Measurements from ENCODE around the gene MEX3A. TPM values are rescaled to one million over a fixed set of nuclear protein-coding genes. Genes with fewer than 3 reads are reported as not detected.

The MEX3A gene
- total RNA-seq, 3 donors from 2014 or later, result 0.32 to 2.5 (median 0.66) TPM

DNA sequence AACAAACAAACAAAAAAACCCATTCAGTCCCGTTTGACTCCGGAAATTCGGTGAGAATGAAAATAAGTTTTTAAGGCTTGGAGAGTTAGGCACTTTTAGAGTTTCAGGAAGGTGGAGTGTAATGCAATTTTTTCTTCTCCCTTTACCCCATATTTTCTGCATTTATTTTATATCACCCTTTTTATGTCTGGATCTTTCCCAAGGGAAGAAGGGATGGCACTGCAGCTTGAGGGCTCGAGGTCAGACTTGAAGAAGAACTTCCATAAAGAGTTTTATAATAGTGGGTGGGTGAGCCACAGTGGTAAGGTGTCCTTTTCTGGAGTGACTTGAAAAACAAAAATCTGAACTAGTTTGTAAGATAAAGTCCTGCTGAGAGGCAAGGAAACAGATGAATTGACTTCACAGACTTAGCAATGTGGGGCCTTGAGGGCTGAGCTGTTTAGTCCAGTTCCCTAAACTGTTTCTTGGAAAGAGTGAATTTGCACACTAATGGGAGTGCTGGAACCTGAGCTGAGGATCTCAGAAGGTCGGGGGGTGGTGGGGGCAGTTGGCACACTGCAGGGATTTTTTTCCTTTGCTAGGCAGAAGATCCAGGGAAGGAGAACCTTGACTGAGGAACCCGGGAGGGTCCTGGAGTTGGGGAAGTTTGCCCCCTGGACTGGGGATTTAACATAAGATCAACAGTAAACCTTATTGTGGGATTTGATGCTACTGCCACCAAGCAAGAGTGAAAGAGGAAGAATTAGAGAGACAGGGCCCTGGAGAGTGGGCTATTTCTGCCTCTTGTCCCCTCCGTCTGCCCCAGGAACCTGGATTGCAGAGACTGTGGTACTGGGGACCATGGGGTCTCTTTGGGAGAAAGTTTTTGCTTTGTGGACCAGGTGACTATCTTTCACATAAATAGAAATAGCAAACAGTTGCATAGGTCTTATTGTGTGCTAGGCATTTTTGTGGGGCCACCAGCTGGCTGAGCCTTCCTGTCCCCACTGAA lies 1.8 kb upstream of the MEX3A start:
- Histone ChIP-seq H3K4me1 (ENCODE audit: low read depth) (peaks cover 2% of the 10 kb centered on the region), H3K4me3 (no peak overlapping the region), H3K36me3 (ENCODE audit: low read depth) (no peaks in the 10 kb centered on the region), H3K9me3 (no peaks in the 10 kb centered on the region)
- ATAC-seq, result no peak
- TF ChIP-seq CTCF (IDR thresholded peaks at IDR 0.05), result no peak
- no peak for DNase-seq
- intact Hi-C loops (cut with DNase I, micrococcal nuclease), result no loop called here

DNA sequence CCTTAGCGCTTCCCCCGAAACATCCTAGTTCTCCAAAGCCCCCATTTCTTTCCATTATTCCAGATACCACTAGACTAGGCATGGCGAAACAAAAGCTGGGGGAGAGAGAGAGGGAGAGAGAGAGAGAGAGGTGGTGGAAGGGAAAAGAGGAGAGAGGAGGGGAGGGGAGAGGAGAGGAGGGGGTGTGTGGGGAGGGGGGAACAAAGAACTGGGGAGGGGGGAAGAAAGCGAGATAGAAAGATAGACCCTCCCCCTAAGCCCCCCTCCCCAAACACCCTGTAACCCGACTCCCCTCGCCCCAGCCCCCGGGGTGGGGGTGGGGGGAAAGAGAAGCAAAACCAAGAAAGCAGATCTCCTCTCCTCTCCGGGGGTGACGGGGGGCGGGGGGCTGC lies 352 bp downstream of the MEX3A start:
- intact Hi-C loops (cut with DNase I, micrococcal nuclease), result no loop called here

GRCh38 chr1:156081180-156081916 lies 917 bp downstream of the MEX3A start:
- no peak for DNase-seq
- H3K36me3 ChIP-seq (ENCODE audit: low read depth), result no peaks in the 10 kb centered on the region
- no peak overlapping the region for H3K4me3 ChIP-seq
- no peak for ATAC-seq
- H3K9me3 ChIP-seq, result no peaks in the 10 kb centered on the region
- peaks cover 2% of the 10 kb centered on the region for H3K4me1 ChIP-seq (ENCODE audit: low read depth)
- intact Hi-C loops (cut with DNase I, micrococcal nuclease), result no loop called here
- TF ChIP-seq CTCF (IDR thresholded peaks at IDR 0.05), result no peak

More for the DNA sequence above, 352 bp downstream of the MEX3A start:
- no peaks in the 10 kb centered on the region for H3K9me3 ChIP-seq
- TF ChIP-seq CTCF (IDR thresholded peaks at IDR 0.05), result no peak
- DNase-seq, result no peak
- H3K4me3 ChIP-seq, result no peak overlapping the region
- ATAC-seq, result no peak
- H3K36me3 ChIP-seq (ENCODE audit: low read depth), result no peaks in the 10 kb centered on the region
- H3K4me1 ChIP-seq (ENCODE audit: low read depth), result peaks cover 2% of the 10 kb centered on the region

DNA sequence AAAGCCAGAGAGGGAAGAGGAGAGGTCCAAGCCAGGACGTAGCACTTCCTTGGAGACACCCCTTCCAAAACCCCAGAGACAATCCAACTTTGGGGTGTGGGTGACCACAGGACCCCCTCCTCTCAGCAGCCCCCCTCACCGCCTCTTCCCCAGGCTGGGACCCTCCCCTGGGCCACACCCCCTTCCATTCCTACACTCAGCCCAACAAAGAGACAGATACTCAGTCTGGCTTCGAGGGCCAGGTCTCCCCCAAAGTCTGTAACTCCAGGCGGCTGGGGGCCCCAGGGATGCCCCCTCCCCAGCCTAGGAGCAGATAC lies 1.4 kb downstream of the MEX3A start:
- TF ChIP-seq CTCF (IDR thresholded peaks at IDR 0.05), result no peak
- intact Hi-C loops (cut with DNase I, micrococcal nuclease), result no loop called here
- no peaks in the 10 kb centered on the region for H3K9me3 ChIP-seq
- DNase-seq, result no peak
- peaks cover 2% of the 10 kb centered on the region for H3K4me1 ChIP-seq (ENCODE audit: low read depth)
- no peaks in the 10 kb centered on the region for H3K36me3 ChIP-seq (ENCODE audit: low read depth)
- H3K4me3 ChIP-seq, result no peak overlapping the region
- ATAC-seq, result no peak

- Histone ChIP-seq H3K36me3 (ENCODE audit: low read depth) (no peaks in the 10 kb centered on the region), H3K4me1 (ENCODE audit: low read depth) (peaks cover 2% of the 10 kb centered on the region), H3K4me3 (no peak overlapping the region), H3K9me3 (no peaks in the 10 kb centered on the region)
- no peak for TF ChIP-seq CTCF (IDR thresholded peaks at IDR 0.05)
- intact Hi-C loops (cut with DNase I, micrococcal nuclease), result no loop called here
- ATAC-seq (no peak), DNase-seq (no peak)
Observed at GRCh38 chr1:156080241-156080862, 1.9 kb downstream of the MEX3A start.

Data from mucosa of descending colon (tissue), 3 donors.